ENCODE measurements around the gene ACOT13.
"Not testable (repeated sequence)": the region's sequence is repeated elsewhere in the genome, so short reads cannot be mapped to it uniquely, and the experiment has no call there.

DNA sequence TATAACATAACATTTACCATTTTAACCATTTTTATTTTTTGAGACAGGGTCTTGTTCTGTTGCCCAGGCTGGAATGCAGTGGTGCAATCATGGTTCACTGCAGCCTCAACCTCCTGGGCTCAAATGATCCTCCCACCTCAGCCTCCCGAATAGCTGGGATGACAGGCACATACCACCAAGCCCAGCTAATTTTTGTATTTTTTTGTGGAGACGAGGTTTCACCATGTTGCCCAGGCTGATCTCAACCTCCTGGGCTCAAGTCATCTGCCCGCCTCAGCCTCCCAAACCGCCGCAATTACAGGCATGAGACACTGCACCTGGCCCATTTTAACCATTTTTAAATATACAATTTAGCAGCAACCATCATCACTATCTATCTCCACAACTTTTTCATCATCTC is 26.2 kb upstream of the ACOT13 start:
- TF ChIP-seq, protein P1, sequence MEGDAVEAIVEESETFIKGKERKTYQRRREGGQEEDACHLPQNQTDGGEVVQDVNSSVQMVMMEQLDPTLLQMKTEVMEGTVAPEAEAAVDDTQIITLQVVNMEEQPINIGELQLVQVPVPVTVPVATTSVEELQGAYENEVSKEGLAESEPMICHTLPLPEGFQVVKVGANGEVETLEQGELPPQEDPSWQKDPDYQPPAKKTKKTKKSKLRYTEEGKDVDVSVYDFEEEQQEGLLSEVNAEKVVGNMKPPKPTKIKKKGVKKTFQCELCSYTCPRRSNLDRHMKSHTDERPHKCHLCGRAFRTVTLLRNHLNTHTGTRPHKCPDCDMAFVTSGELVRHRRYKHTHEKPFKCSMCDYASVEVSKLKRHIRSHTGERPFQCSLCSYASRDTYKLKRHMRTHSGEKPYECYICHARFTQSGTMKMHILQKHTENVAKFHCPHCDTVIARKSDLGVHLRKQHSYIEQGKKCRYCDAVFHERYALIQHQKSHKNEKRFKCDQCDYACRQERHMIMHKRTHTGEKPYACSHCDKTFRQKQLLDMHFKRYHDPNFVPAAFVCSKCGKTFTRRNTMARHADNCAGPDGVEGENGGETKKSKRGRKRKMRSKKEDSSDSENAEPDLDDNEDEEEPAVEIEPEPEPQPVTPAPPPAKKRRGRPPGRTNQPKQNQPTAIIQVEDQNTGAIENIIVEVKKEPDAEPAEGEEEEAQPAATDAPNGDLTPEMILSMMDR (IDR thresholded peaks at IDR 0.05; ENCODE audit: poor library complexity): not testable (repeated sequence)
- TF ChIP-seq EZH2phosphoT487 (IDR thresholded peaks at IDR 0.05; ENCODE audit: low read depth, severe bottlenecking, unreplicated experiment): not testable (repeated sequence)

Data from hepatocyte (in vitro differentiated cells).